Thyroid gland (tissue), 4 donors: ENCODE results near the gene LTA. TPM values are rescaled to one million over a fixed set of nuclear protein-coding genes. Genes with fewer than 3 reads are reported as not detected.
A peak's percentile ranks its signal among the peaks of the same experiment; 100 is the strongest.

Experiments used
- DNase-seq, 2 donors: peaks; one replicate each; pipeline ENCODE4 v3.0.0-alpha.2; 2019
- H3K27ac ChIP-seq, 3 donors: fragments of 200-600 bp; sonication (generic); 1 replicate in 2 of 3; 2 replicates in 1 of 3; pipeline ENCODE4 v1.5.1; 2016 to 2019; ENCODE audit warnings: mild to moderate bottlenecking in 1 of 3, moderate library complexity in 1 of 3
- H3K27me3 ChIP-seq: fragments of 200-600 bp; sonication (generic); one replicate; pipeline ENCODE4 v1.5.1; 2019
- H3K36me3 ChIP-seq, 2 donors: fragments of 200-600 bp; sonication (generic); one replicate each; pipeline ENCODE4 v1.5.1; 2016 to 2019
- H3K4me1 ChIP-seq, 2 donors: fragments of 200-600 bp; sonication (generic); one replicate each; pipeline ENCODE4 v1.5.1; 2017 to 2019
- H3K4me3 ChIP-seq, 3 donors: fragments of 200-600 bp; sonication (generic); replicated peaks in 1 of 3; 1 replicate in 2 of 3; 2 replicates in 1 of 3; pipeline ENCODE4 v1.5.1; 2016; ENCODE audit warnings: mild to moderate bottlenecking in 1 of 3
- H3K9me3 ChIP-seq: fragments of 200-600 bp; sonication (generic); one replicate; pipeline ENCODE4 v1.5.1; 2017
- POLR2A ChIP-seq, 2 donors: fragments of 450-650 bp; IDR thresholded peaks; one replicate each; pipeline ENCODE4 v1.6.1; 2017; ENCODE audit warnings: antibody characterized with exemption in 2 of 2, mild to moderate bottlenecking in 2 of 2, moderate library complexity in 1 of 2
- WGBS, 2 donors: methylation state at CpG; one replicate each; pipeline ENCODE4 v1.1.5; 2017; 5-methylcytosine and 5-hydroxymethylcytosine counted together
- intact Hi-C: fragments of 100-400 bp; cut with DNase I; formaldehyde crosslinking; loops from one replicate; pipeline ENCODE4 v1.15.1; 2023
- total RNA-seq, 4 donors: library from RNA; depleted of rRNA; stranded (reverse); fragments of >200 nt; gene quantifications; one replicate each; pipeline ENCODE4 v1.2.3, GENCODE V29; 2016
- TF ChIP-seq, protein P1 (sequence below), 6 experiments: fragments of 200-600 bp in 3 of 6; fragments of 450-650 bp in 3 of 6; sonication (generic) in 3 of 6; IDR thresholded peaks; one replicate each; pipeline ENCODE4 v1.5.1; 2016 to 2019; ENCODE audit warnings: antibody characterized with exemption in 6 of 6, mild to moderate bottlenecking in 2 of 6, inconsistent platforms in 1 of 6, moderate library complexity in 1 of 6

Gene LTA
- total RNA-seq, 4 donors from 2014 or later = not detected

DNA sequence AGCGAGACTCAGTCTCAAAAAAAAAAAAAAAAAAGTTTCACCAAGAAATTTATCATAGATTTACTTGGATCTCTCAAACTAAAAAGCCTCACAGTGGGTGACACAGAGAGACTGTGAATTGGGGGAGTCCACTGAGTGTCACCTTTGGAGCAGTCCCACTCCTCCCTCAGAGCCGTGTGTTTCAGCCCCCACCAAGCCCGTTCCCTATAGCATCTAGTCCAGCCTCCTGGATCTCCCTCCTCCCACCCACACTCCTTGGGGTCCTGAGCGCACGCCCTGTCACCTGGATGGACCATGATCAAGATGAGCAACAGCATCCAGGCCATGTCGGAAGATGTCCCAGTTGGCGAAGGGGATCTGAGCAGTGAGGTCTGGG, 20.3 kb downstream of the LTA start:
- Histone ChIP-seq H3K27ac (no peak overlapping the region), H3K36me3 (no peaks in the 10 kb centered on the region), H3K4me1 (no peaks in the 10 kb centered on the region), H3K9me3 (no peaks in the 10 kb centered on the region), H3K4me3 (no peak overlapping the region), H3K27me3 (no peaks in the 10 kb centered on the region)
- intact Hi-C loops = no loop called here
- no peak for TF ChIP-seq POLR2A (IDR thresholded peaks at IDR 0.05)
- TF ChIP-seq, protein P1, sequence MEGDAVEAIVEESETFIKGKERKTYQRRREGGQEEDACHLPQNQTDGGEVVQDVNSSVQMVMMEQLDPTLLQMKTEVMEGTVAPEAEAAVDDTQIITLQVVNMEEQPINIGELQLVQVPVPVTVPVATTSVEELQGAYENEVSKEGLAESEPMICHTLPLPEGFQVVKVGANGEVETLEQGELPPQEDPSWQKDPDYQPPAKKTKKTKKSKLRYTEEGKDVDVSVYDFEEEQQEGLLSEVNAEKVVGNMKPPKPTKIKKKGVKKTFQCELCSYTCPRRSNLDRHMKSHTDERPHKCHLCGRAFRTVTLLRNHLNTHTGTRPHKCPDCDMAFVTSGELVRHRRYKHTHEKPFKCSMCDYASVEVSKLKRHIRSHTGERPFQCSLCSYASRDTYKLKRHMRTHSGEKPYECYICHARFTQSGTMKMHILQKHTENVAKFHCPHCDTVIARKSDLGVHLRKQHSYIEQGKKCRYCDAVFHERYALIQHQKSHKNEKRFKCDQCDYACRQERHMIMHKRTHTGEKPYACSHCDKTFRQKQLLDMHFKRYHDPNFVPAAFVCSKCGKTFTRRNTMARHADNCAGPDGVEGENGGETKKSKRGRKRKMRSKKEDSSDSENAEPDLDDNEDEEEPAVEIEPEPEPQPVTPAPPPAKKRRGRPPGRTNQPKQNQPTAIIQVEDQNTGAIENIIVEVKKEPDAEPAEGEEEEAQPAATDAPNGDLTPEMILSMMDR (IDR thresholded peaks at IDR 0.05) = no peak
- DNase-seq = no peak
- 83 to 91% methylated on average over 7 of the region's 7 CpGs for WGBS, 2 donors

DNA sequence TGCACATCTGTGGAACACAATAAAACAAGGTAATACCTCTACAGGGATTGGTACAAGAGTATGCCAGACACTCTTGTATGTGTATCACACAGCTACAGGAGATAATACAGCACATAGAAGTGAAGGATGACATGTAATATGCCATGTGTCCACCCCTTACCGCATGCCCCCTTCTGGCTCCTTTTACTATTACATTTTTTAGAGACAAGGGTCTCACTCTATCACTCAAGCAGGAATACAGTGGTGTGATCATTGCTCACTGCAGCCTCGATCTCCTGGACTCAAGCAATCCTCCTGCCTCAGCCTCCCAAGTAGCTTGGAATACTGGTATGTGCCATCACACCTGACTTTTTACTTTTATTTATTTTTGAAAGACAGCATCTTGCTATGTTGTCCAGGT, 24.9 kb downstream of the LTA start:
- whole genome bisulfite sequencing, 2 donors = 42 to 44% methylated on average over 2 of the region's 2 CpGs

DNA sequence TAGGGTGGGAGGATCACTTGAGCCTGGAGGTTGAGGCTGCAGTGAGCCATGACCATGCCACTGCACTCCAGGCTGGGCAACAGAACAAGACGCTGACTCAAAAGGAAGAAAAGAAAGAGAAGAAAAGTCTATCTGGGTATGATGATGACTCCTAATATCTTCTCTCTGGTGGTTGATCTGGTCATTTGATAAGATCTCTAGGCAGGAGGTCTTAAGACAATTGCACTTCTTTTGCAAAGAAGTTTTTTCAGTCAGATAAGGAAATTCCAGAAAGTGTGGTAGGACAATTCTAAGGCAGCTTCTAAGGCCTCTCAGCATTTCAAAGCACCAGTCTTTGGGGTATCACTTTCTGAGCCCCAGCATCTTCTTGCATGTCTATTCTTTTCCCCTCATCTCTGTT, 35.2 kb downstream of the LTA start:
- H3K27me3 ChIP-seq = no peaks in the 10 kb centered on the region
- H3K9me3 ChIP-seq = no peaks in the 10 kb centered on the region
- no peak for DNase-seq
- TF ChIP-seq, protein P1 (IDR thresholded peaks at IDR 0.05) = no peak
- TF ChIP-seq POLR2A (IDR thresholded peaks at IDR 0.05) = no peak
- intact Hi-C loops = no loop called here
- peaks cover 0 to 7% of the 10 kb centered on the region in 2 donors for H3K4me1 ChIP-seq
- 73 to 93% methylated on average over 1 of the region's 1 CpG for WGBS, 2 donors
- H3K36me3 ChIP-seq = no peaks in the 10 kb centered on the region
- no peak overlapping the region for H3K4me3 ChIP-seq
- H3K27ac ChIP-seq = no peak overlapping the region

More for the DNA sequence above, 24.9 kb downstream of the LTA start:
- Histone ChIP-seq H3K4me1 (no peaks in the 10 kb centered on the region), H3K27ac (no peak overlapping the region), H3K9me3 (no peaks in the 10 kb centered on the region), H3K36me3 (no peaks in the 10 kb centered on the region), H3K27me3 (no peaks in the 10 kb centered on the region), H3K4me3 (no peak overlapping the region)
- intact Hi-C loops = loop anchor here (5.0 kb wide), 1 partner anchor 50 kb away; the partner anchor contains the start of genes ATP6V1G2 and NFKBIL1
- TF ChIP-seq, protein P1 (IDR thresholded peaks at IDR 0.05) = peak in 2 of 6 experiments; percentile 25 to 26
- TF ChIP-seq POLR2A (IDR thresholded peaks at IDR 0.05) = no peak
- no peak for DNase-seq

DNA sequence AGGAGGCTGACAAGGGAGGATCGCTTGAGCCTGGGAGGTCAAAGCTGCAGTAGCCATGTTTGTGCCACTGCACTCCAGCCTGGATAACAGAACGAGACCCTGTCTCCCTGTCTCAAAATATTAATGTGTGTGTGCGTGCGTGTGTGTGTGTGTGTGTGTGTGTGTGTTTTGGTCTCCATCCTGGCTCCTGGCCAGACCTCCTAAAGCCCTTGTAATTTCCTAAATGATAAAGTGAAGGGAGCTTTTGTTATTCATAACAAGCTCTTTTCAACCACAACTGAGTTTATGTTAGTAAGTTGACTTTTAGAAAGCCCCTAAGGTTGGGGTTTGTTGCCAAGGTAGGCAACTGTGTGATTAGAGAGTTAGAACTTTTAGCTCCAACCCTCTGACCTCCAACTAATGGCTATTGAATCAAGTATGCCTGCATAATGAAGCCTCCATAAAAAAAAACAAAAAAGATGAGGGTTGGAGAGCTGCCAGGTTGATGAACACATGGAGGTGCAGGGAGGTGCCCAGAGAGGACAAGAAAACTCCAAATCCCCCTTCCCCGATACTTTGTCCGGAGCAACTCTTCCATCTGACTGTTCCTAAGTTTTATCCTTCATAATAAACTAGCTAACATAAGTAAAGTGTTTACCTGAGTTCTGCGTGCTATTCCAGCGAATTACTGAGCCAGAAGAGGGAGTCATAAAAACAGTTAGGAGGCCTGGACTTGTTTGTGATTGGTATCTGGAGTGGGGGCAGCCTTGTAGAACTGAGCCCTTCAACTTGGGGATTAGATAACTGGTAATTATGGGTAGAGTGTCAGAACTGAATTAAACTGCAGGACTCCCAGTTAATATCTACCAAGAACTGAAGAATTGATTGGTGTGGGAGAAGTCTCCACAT, 37.7 kb downstream of the LTA start:
- intact Hi-C loops = no loop called here
- Histone ChIP-seq H3K4me3 (no peak overlapping the region), H3K9me3 (no peaks in the 10 kb centered on the region), H3K4me1 (peaks cover 0 to 7% of the 10 kb centered on the region in 2 donors), H3K27ac (no peak overlapping the region), H3K36me3 (no peaks in the 10 kb centered on the region), H3K27me3 (no peaks in the 10 kb centered on the region)
- 63 to 65% methylated on average over 8 of the region's 8 CpGs for WGBS, 2 donors
- DNase-seq = no peak
- TF ChIP-seq, protein P1 (IDR thresholded peaks at IDR 0.05) = no peak
- TF ChIP-seq POLR2A (IDR thresholded peaks at IDR 0.05) = no peak

DNA sequence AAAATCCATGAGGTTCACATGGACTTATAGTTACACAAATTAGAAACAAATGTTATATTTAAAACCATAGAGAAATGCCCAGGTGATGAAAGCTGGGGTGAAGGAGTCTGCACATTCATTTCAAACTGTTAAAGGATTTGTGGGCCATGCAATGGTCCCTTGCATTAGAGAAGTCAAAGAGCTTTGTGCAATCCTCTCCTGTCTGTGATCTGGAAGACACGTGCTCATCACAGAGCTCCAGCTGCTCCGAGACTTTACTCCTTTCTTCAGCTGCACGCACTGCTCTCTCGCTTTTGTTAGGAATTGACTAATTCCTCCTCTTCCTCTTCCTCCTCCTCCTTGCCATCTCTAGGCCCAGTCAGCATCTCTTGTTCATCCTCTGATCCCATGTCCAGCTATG, 38.9 kb downstream of the LTA start:
- TF ChIP-seq, protein P1 (IDR thresholded peaks at IDR 0.05) = no peak
- TF ChIP-seq POLR2A (IDR thresholded peaks at IDR 0.05) = no peak
- WGBS, 2 donors = 88 to 89% methylated on average over 4 of the region's 4 CpGs
- intact Hi-C loops = no loop called here

More for the DNA sequence above, 38.9 kb downstream of the LTA start:
- no peaks in the 10 kb centered on the region for H3K27me3 ChIP-seq
- peaks cover 0 to 7% of the 10 kb centered on the region in 2 donors for H3K4me1 ChIP-seq
- H3K4me3 ChIP-seq = no peak overlapping the region
- no peaks in the 10 kb centered on the region for H3K9me3 ChIP-seq
- no peaks in the 10 kb centered on the region for H3K36me3 ChIP-seq
- DNase-seq = no peak
- H3K27ac ChIP-seq = no peak overlapping the region
